Sigmoid colon (tissue), 4 donors: ENCODE data around the gene HCN3.

ENCODE experiments used
- CTCF ChIP-seq, 4 experiments: fragments of 450-650 bp in 3 of 4; fragments of 200-600 bp in 1 of 4; IDR thresholded peaks; one replicate each; pipeline ENCODE4 v1.5.1; 2016 to 2019; ENCODE audit warnings: antibody characterized with exemption in 4 of 4, mild to moderate bottlenecking in 3 of 4, moderate library complexity in 2 of 4
- EP300 ChIP-seq, 4 donors: sonication (generic); formaldehyde crosslinking; IDR thresholded peaks; one replicate each; pipeline ENCODE4 v1.6.1; 2017; ENCODE audit warnings: antibody characterized with exemption in 4 of 4
- POLR2A ChIP-seq, 2 donors: fragments of 450-650 bp; IDR thresholded peaks; one replicate each; pipeline ENCODE4 v1.6.1; 2016; ENCODE audit warnings: antibody characterized with exemption in 2 of 2, mild to moderate bottlenecking in 2 of 2, moderate library complexity in 2 of 2
- POLR2AphosphoS5 ChIP-seq, 4 donors: sonication (generic); formaldehyde crosslinking; IDR thresholded peaks; one replicate each; pipeline ENCODE4 v1.6.1; 2017; ENCODE audit warnings: antibody characterized with exemption in 4 of 4

GRCh38 chr1:155324717-155325602, 47.7 kb downstream of the HCN3 start:
- TF ChIP-seq CTCF (IDR thresholded peaks at IDR 0.05) (peak; percentile 20 to 42 (median 38)), POLR2A (IDR thresholded peaks at IDR 0.05) (no peak), POLR2AphosphoS5 (IDR thresholded peaks at IDR 0.05) (no peak), EP300 (IDR thresholded peaks at IDR 0.05) (no peak)
